Ovary (tissue), 9 donors: ENCODE measurements around the gene RABEPK. TPM values are rescaled to one million over a fixed set of nuclear protein-coding genes. Genes with fewer than 3 reads are reported as not detected.

ENCODE experiments used
- DNase-seq, 5 donors: peaks; one replicate each; pipeline ENCODE4 v3.0.0-alpha.2; 2019 to 2020
- H3K27ac ChIP-seq, 2 donors: fragments of 200-600 bp; one replicate each; pipeline versions ENCODE4 v1.5.1 to v1.8.0; 2019 to 2022
- H3K27me3 ChIP-seq: fragments of 200-600 bp; one replicate; pipeline ENCODE4 v1.8.0; 2022
- H3K36me3 ChIP-seq: fragments of 200-600 bp; sonication (generic); one replicate; pipeline ENCODE4 v1.5.1; 2019
- H3K4me1 ChIP-seq: one replicate; pipeline ENCODE4 v1.8.1; 2013; ENCODE audit warnings: mild to moderate bottlenecking, moderate library complexity; ENCODE audit not compliant: insufficient read depth
- H3K4me3 ChIP-seq: fragments of 200-600 bp; sonication (generic); one replicate; pipeline ENCODE4 v1.5.1; 2017
- H3K9me3 ChIP-seq, 2 donors: fragments of 200-600 bp in 1 of 2; sonication (generic) in 1 of 2; one replicate each; pipeline versions ENCODE4 v1.5.1 to v1.8.1; 2013 to 2019; ENCODE audit warnings: mild to moderate bottlenecking in 1 of 2, moderate library complexity in 1 of 2
- CTCF ChIP-seq, 3 donors: fragments of 450-650 bp in 2 of 3; fragments of 200-600 bp in 1 of 3; IDR thresholded peaks; one replicate each; pipeline versions ENCODE4 v1.5.1 to v1.8.0; 2016 to 2022; ENCODE audit warnings: antibody characterized with exemption in 3 of 3, mild to moderate bottlenecking in 1 of 3
- EP300 ChIP-seq: sonication (generic); formaldehyde crosslinking; IDR thresholded peaks from one replicate; pipeline ENCODE4 v1.6.1; 2017; ENCODE audit warnings: antibody characterized with exemption
- POLR2A ChIP-seq: fragments of 450-650 bp; IDR thresholded peaks from one replicate; pipeline ENCODE4 v1.6.1; 2017; ENCODE audit warnings: antibody characterized with exemption, mild to moderate bottlenecking, moderate library complexity
- WGBS, 3 donors: extraction: QIAGEN DNeasy Blood & Tissue Kit in 1 of 3; methylation state at CpG; one replicate each; pipeline versions ENCODE4 v1.1.5 to v1.1.7; 2013 to 2017; 5-methylcytosine and 5-hydroxymethylcytosine counted together
- intact Hi-C, 4 donors: fragments of 100-400 bp; cut with DNase I; formaldehyde crosslinking; loops; one replicate each; pipeline versions ENCODE4 v1.11.0 to v1.15.1; 2022 to 2023
- polyA plus RNA-seq, 2 donors: library from polyadenylated mRNA; stranded (reverse); fragments of 200-250 nt in 1 of 2; fragments of 350-450 nt in 1 of 2; fragmentation: Illumina TruSeq in 1 of 2; extraction: RNeasy Lipid Tissue Mini Kit (QIAGEN cat#74804) in 1 of 2; gene quantifications; one replicate each; pipeline ENCODE4 v1.2.3, GENCODE V29; 2013 to 2014
- total RNA-seq, 7 donors: library from RNA; depleted of rRNA in 2 of 7; stranded (reverse); fragments of >200 nt in 2 of 7; fragmentation: NEBNext Ultra II Directional in 3 of 7; extraction: Animal tissue kit (Norgen Biotek cat#: 25700) in 3 of 7; gene quantifications; one replicate each; pipeline versions ENCODE4 v1.1.0 to v1.2.4, GENCODE V29; 2016 to 2023
- donor health status: DM: no; HTN: no; CAD: no; lungs with moderate emphysema.
- donor health status: DM: no; HTN: no; CAD: no.
- donor health status: Bipolar disorder and iron deficiency.
- donor health status: DM: yes; HTN: yes; CAD: no.
- donor health status: DM: no; HTN: no; CAD: no.
- donor health status: DM: yes; HTN: yes; CAD: no.

The RABEPK gene
- total and polyA plus RNA-seq, 9 donors: 7.7 to 24.4 (median 15.0) TPM

- no peak for DNase-seq
- Histone ChIP-seq H3K27ac (no peak overlapping the region), H3K27me3 (no peaks in the 10 kb centered on the region), H3K4me3 (no peak overlapping the region), H3K4me1 (no peaks in the 10 kb centered on the region), H3K36me3 (no peaks in the 10 kb centered on the region), H3K9me3 (no peaks in the 10 kb centered on the region)
- intact Hi-C loops: no loop called here
- WGBS, 3 donors: 9 to 16% (median 12%) methylated on average over 2 of the region's 2 CpGs
- TF ChIP-seq CTCF (IDR thresholded peaks at IDR 0.05) (no peak), EP300 (no peak), POLR2A (no peak)
Observed at GRCh38 chr9:125255781-125256391, 55.5 kb downstream of the RABEPK start.

- Histone ChIP-seq H3K27me3 (no peaks in the 10 kb centered on the region), H3K4me3 (no peak overlapping the region), H3K4me1 (no peaks in the 10 kb centered on the region), H3K36me3 (no peaks in the 10 kb centered on the region), H3K27ac (no peak overlapping the region), H3K9me3 (no peaks in the 10 kb centered on the region)
- intact Hi-C loops: no loop called here
- no peak for DNase-seq
- TF ChIP-seq POLR2A (no peak), EP300 (no peak), CTCF (IDR thresholded peaks at IDR 0.05) (no peak)
- 87 to 93% (median 88%) methylated on average over 6 of the region's 6 CpGs for WGBS, 3 donors
Observed at GRCh38 chr9:125258160-125258785, 57.9 kb downstream of the RABEPK start.

DNA sequence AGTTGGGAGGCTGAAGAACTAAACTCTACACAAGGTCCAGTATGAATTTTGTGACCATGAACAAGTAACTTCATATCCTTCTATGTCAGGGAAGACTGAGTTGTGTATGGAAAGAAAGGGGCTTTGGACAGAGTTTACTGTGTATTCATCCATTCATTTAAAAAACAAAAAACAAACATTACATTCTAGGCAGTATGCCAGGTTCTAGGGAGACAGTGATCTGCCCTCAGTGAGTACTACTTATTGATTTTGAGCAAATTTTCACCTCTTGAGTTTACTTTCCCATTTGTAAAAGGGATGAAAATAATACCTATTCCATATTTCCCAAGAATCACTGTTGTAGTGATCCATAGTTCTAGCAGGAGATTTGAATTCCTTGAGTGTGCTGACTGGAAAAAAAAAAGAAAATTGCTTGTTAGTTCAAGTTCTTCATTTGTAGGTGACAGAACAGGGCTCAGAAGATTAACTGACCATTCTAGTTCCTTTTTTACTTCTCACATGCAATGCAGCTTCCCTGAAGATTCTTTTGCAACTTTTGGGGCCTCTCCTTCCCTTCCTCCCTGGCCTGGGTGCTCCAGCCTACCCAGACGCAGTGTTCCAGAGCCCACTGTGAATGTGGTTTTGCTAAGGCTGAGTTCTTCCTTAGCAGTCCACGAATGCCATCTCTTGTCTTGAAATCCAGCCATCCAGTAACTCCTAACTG is 58.6 kb downstream of the RABEPK start:
- Histone ChIP-seq H3K9me3 (no peaks in the 10 kb centered on the region), H3K27ac (no peak overlapping the region), H3K36me3 (no peaks in the 10 kb centered on the region), H3K27me3 (no peaks in the 10 kb centered on the region), H3K4me1 (peaks cover 4% of the 10 kb centered on the region), H3K4me3 (no peak overlapping the region)
- intact Hi-C loops: no loop called here
- TF ChIP-seq EP300: no peak
- TF ChIP-seq CTCF (IDR thresholded peaks at IDR 0.05): no peak
- TF ChIP-seq POLR2A: no peak
- WGBS, 3 donors: 67 to 77% (median 74%) methylated on average over 2 of the region's 2 CpGs
- no peak for DNase-seq

DNA sequence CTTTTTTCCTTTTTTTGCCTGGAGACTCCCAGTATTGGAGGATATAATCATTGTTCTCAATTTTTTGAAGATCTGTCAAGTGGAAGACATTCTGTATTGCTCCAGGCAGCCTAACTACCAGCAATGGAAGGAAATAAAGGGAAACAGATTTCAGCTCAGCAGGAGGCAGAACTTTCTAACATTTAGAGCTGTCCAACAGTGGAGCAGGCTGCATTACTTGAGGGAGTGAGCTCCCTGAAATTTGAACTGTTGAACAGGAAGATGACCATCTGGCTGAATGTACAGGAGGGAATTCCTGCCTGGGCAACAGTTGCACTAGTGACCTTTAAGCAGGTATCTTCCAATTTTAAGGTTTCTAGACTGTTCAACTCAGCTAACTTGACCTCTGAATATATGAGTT is 60.2 kb downstream of the RABEPK start:
- H3K27me3 ChIP-seq: no peaks in the 10 kb centered on the region
- H3K4me3 ChIP-seq: no peak overlapping the region
- intact Hi-C loops: no loop called here
- no peaks in the 10 kb centered on the region for H3K9me3 ChIP-seq
- H3K27ac ChIP-seq: no peak overlapping the region
- peaks cover 7% of the 10 kb centered on the region for H3K4me1 ChIP-seq
- TF ChIP-seq EP300: no peak
- no peak for TF ChIP-seq POLR2A
- TF ChIP-seq CTCF (IDR thresholded peaks at IDR 0.05): no peak
- no peak for DNase-seq
- no peaks in the 10 kb centered on the region for H3K36me3 ChIP-seq
